C4-2B (cell line): ENCODE data around the gene NRP2.

Experiments used
- ZFX ChIP-seq: fragments of 450-650 bp; IDR thresholded peaks from 2 replicates; pipeline ENCODE4 v1.6.1; 2017
- TF ChIP-seq, protein P1 (sequence below): fragments of 450-650 bp; conservative IDR thresholded peaks from 2 replicates; pipeline ENCODE4 v1.5.1; 2017; ENCODE audit warnings: mild to moderate bottlenecking

DNA sequence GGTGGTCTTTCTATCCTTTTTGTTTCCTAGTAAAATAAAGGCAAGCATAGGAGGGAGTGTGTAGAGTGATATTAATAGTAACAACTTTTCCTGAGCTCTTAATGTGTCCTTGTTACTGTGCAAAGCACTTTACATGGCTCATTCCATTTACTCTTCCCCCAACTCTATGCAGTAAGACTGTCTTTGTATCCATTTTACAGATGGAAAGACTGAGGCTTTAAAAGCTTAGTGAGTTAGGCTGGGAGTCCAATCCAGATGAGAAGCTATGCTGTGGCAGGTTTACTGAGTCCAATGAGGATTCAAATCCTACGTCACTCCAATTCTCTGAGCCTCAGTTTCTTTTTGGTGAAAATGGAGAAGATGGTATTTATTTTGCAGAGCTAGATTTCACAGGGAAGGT lies 77.4 kb downstream of the NRP2 start:
- TF ChIP-seq, protein P1, sequence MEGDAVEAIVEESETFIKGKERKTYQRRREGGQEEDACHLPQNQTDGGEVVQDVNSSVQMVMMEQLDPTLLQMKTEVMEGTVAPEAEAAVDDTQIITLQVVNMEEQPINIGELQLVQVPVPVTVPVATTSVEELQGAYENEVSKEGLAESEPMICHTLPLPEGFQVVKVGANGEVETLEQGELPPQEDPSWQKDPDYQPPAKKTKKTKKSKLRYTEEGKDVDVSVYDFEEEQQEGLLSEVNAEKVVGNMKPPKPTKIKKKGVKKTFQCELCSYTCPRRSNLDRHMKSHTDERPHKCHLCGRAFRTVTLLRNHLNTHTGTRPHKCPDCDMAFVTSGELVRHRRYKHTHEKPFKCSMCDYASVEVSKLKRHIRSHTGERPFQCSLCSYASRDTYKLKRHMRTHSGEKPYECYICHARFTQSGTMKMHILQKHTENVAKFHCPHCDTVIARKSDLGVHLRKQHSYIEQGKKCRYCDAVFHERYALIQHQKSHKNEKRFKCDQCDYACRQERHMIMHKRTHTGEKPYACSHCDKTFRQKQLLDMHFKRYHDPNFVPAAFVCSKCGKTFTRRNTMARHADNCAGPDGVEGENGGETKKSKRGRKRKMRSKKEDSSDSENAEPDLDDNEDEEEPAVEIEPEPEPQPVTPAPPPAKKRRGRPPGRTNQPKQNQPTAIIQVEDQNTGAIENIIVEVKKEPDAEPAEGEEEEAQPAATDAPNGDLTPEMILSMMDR, result no peak
- TF ChIP-seq ZFX, result no peak
